ENCODE data around the gene C1QTNF2.

The C1QTNF2 gene

DNA sequence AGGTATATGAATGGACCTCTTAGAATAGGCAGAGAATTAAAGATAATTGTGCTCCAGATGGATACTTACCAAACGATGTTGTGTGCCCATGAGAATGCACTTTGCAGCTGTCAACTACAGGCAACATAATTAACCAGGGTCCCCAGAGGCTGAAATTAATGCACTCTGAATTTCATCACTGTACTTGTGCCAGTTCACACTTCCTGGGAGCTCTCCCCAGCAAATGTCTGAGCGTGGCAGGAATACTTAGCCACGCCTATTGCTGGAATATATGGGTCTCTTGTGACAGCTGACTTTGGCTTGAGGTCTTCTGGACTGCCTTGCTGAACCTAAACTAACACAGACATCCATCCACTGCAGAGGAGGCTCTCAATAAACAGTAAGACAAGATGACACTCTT, 11.9 kb upstream of the C1QTNF2 start:
- TF ChIP-seq ZFX (IDR thresholded peaks at IDR 0.05): no peak
- TF ChIP-seq, protein P1, sequence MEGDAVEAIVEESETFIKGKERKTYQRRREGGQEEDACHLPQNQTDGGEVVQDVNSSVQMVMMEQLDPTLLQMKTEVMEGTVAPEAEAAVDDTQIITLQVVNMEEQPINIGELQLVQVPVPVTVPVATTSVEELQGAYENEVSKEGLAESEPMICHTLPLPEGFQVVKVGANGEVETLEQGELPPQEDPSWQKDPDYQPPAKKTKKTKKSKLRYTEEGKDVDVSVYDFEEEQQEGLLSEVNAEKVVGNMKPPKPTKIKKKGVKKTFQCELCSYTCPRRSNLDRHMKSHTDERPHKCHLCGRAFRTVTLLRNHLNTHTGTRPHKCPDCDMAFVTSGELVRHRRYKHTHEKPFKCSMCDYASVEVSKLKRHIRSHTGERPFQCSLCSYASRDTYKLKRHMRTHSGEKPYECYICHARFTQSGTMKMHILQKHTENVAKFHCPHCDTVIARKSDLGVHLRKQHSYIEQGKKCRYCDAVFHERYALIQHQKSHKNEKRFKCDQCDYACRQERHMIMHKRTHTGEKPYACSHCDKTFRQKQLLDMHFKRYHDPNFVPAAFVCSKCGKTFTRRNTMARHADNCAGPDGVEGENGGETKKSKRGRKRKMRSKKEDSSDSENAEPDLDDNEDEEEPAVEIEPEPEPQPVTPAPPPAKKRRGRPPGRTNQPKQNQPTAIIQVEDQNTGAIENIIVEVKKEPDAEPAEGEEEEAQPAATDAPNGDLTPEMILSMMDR (conservative IDR thresholded peaks at IDR 0.05): no peak
- H3K27ac ChIP-seq: no peak overlapping the region

DNA sequence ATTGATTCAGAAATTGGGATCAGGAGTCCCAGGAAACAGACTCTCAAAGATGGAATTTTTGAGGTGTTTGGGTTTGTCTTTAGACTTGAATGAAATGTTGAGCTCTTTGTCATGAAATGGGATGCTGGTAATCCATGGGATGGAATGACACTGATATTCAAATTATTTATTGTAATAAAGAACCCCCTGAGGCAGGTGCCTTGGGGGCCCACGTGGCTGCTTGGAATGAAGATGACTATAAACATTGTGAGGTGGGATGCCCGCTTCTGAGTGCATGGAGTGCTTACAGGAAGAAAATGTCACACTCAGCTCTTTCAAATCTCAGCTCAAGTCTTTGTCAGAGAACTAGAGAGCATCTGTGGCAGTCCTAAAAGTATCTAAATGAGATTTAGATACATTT, 9.6 kb upstream of the C1QTNF2 start:
- TF ChIP-seq ZFX (IDR thresholded peaks at IDR 0.05): no peak
- H3K27ac ChIP-seq: no peak overlapping the region

DNA sequence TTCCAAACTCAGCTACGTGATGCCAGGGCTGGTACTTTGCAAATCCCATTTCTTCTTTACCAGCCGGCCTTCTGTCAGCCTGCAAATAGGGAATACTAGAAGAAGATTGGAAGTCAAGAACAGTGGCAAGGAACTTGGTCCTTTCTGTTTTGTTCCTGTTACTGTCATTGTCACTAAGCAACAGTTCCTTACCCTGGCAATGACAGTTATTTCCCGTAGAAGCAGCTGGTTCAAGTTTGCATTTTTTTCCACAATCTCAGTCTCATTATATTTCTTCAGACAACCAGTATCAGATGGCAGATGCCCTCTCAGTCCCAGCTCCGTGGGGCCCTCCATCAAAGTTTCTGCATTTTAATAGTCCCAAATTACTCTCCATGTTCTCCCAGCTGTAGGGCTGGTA, 9.1 kb upstream of the C1QTNF2 start:
- TF ChIP-seq, protein P1 (conservative IDR thresholded peaks at IDR 0.05): no peak
- TF ChIP-seq ZFX (IDR thresholded peaks at IDR 0.05): no peak
- H3K27ac ChIP-seq: no peak overlapping the region

DNA sequence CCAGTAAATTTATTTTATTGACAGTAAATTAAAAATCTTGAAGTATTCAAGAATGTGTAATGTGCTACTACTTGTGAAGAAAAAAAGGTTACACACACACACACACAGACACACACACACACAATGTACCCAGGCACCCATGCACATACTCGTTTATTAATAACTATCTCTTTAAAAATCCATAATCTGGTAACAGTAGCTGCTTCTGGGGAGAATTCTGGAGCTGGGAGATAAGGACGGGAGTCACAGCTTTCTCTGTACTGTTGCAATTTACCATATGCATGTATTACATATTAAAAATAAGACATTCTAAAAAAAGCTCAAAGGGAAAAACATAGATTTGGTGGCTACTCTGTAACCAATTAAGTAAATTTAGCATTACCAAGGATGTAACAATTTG, 7.9 kb upstream of the C1QTNF2 start:
- H3K27ac ChIP-seq: no peak overlapping the region
- no peak for TF ChIP-seq ZFX (IDR thresholded peaks at IDR 0.05)
- TF ChIP-seq, protein P1 (conservative IDR thresholded peaks at IDR 0.05): no peak

DNA sequence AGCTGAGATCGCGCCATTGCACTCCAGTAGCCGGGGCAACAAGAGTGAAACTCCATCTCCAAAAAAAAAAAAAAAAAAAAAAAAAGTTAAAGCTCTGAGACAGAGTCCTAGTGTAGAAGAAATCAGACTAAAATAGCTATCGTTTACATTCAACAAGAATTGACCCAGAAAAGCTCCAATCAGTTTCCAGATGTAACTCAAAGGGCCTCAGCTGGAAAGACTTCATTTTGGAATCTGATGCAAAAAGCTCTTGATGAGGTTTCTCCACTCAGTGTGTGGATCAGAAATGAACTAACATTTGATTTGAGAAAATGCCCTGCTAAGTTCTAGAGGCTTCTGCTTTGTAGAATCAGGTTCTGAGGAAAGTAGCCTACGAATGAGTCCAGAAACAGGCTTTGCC, 7.2 kb upstream of the C1QTNF2 start:
- no peak for TF ChIP-seq ZFX (IDR thresholded peaks at IDR 0.05)
- TF ChIP-seq, protein P1 (conservative IDR thresholded peaks at IDR 0.05): no peak
- H3K27ac ChIP-seq: no peak overlapping the region

DNA sequence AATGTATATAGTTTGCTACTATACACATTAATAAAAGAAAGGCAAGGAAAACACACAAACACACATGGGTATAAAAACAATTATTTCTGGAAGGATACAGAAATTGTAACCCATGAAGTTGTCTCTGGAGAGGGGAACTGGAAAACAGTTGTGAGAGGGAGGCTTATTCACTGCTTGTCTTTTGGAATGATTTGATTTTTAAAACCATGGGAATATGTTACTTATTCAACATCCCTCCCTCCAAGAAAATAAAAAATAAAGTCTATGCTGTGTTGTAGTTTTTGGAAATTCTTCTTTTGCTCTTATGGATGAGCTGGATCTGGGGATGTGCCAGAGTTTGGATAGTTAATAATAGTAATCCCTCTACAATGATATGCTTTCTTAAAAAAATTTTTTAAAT, 6.0 kb upstream of the C1QTNF2 start:
- no peak for TF ChIP-seq ZFX (IDR thresholded peaks at IDR 0.05)

DNA sequence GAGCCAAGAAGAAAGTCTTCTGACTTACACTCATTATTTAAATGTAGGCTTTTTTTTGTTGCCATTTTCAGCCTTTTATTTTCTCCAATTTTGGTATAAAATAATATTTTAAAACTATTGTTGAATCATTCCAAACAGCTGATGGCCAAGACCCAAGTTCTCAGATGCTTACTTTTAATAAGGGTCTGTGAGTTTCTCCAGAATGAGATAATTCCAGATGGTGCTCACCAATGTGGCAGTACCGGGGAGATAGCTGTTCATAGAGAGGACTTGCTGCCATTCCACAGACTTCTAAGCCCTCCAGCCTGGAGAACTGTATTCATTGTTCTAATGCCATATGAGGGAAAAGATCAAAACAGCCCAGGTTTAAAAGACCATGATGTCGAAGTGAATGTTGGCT, 5.3 kb upstream of the C1QTNF2 start:
- no peak for TF ChIP-seq ZFX (IDR thresholded peaks at IDR 0.05)
- H3K27ac ChIP-seq: no peak overlapping the region

More for the DNA sequence above, 6.0 kb upstream of the C1QTNF2 start:
- no peak overlapping the region for H3K27ac ChIP-seq

DNA sequence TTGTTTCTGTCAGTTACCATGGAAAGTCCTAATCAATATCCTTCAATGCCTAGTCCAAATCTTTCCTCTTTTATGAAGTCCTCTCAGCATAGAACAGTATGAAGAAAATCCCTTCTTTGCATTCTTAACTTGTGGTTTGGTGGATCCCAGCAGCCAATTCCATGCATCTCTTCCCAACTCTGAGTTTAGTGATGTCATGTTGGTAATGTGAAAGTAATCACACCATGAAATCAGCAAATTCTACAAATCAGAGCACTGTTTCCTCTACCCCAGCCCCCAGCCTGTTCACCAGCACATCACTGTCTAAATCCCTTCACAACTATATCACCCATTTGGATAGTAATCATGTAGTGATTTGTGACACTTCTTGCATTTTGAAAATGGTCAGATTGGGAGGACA, 4.7 kb upstream of the C1QTNF2 start:
- no peak overlapping the region for H3K27ac ChIP-seq
- TF ChIP-seq ZFX (IDR thresholded peaks at IDR 0.05): no peak
- TF ChIP-seq, protein P1 (conservative IDR thresholded peaks at IDR 0.05): no peak

DNA sequence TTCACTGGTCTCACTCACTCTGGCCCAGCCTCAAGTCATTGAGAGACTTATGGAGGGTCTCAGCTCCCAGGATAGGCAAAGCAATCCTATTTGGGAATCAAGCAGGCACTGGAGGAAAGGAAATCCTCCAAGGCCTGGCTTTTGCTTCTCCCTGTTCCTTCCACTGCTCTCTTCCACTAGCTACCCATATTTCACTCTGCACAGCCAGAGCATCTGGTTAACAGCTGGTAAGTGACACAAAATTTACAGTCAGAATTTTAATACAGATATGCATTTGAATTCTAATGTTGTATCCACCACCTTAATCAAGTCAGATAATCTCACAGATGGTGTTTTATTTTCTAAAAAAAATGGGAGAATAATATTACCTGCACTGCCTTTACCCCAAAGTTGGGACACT, 868 bp upstream of the C1QTNF2 start:
- TF ChIP-seq, protein P1 (conservative IDR thresholded peaks at IDR 0.05): no peak
- TF ChIP-seq ZFX (IDR thresholded peaks at IDR 0.05): no peak
- no peak overlapping the region for H3K27ac ChIP-seq

All from C4-2B (cell line).